Stimulated activated CD4-positive, alpha-beta T cell treated with anti-CD3 and anti-CD28 coated beads, TNF-alpha, amount 100 ng/mL, for 48 hours (primary cell): ENCODE data around the gene ATP1B3.
"Not testable (repeated sequence)": the region's sequence is repeated elsewhere in the genome, so short reads cannot be mapped to it uniquely, and the experiment has no call there.

Source experiments
- DNase-seq, 3 donors: peaks; one replicate each; pipeline ENCODE4 v3.0.0-alpha.2; 2020; ENCODE audit warnings: low read depth in 3 of 3

Gene ATP1B3

GRCh38 chr3:141905129-141905528, 28.7 kb downstream of the ATP1B3 start:
- no peak for DNase-seq

GRCh38 chr3:141909408-141909807, 33.0 kb downstream of the ATP1B3 start:
- no peak for DNase-seq

- not testable (repeated sequence) for DNase-seq
Observed at GRCh38 chr3:141909986-141910385, 33.5 kb downstream of the ATP1B3 start.

- DNase-seq, result peak; percentile 19 to 38 (median 34)
Observed at GRCh38 chr3:141913150-141913811, 36.8 kb downstream of the ATP1B3 start.

- no peak for DNase-seq
Observed at GRCh38 chr3:141914311-141914710, 37.9 kb downstream of the ATP1B3 start.

- no peak for DNase-seq
Observed at GRCh38 chr3:141915016-141915415, 38.6 kb downstream of the ATP1B3 start.

- DNase-seq, result no peak
Observed at GRCh38 chr3:141915766-141916165, 39.3 kb downstream of the ATP1B3 start.

- no peak for DNase-seq
Observed at GRCh38 chr3:141920701-141921100, 44.3 kb downstream of the ATP1B3 start.

- DNase-seq, result no peak
Observed at GRCh38 chr3:141921316-141921715, 44.9 kb downstream of the ATP1B3 start.

- not testable (repeated sequence) for DNase-seq
Observed at GRCh38 chr3:141925677-141926076, 49.2 kb downstream of the ATP1B3 start.

GRCh38 chr3:141926929-141927328, 50.5 kb downstream of the ATP1B3 start:
- no peak for DNase-seq

GRCh38 chr3:141928631-141929270, 52.3 kb downstream of the ATP1B3 start:
- DNase-seq, result no peak

GRCh38 chr3:141929341-141929995, 53.0 kb downstream of the ATP1B3 start:
- no peak for DNase-seq

- no peak for DNase-seq
Observed at GRCh38 chr3:141930801-141931200, 54.4 kb downstream of the ATP1B3 start.

- DNase-seq, result no peak
Observed at GRCh38 chr3:141933421-141934300, 57.2 kb downstream of the ATP1B3 start.

GRCh38 chr3:141934354-141934753, 57.9 kb downstream of the ATP1B3 start:
- DNase-seq, result no peak

GRCh38 chr3:141938011-141938500, 61.6 kb downstream of the ATP1B3 start:
- no peak for DNase-seq

- no peak for DNase-seq
Observed at GRCh38 chr3:141939759-141940158, 63.3 kb downstream of the ATP1B3 start.

GRCh38 chr3:141940194-141940776, 63.8 kb downstream of the ATP1B3 start:
- DNase-seq, result peak; percentile 42 to 60 (median 58)

- no peak for DNase-seq
Observed at GRCh38 chr3:141941093-141941492, 64.7 kb downstream of the ATP1B3 start.

GRCh38 chr3:141942006-141942405, 65.6 kb downstream of the ATP1B3 start:
- DNase-seq, result no peak
